Uterus (tissue), 4 donors: ENCODE data around the gene DNAJB1. TPM values are rescaled to one million over a fixed set of nuclear protein-coding genes. Genes with fewer than 3 reads are reported as not detected.
A peak's percentile ranks its signal among the peaks of the same experiment; 100 is the strongest.

Experiments
- DNase-seq, 2 donors: peaks; one replicate each; pipeline ENCODE4 v3.0.0-alpha.2; 2019 to 2020
- H3K27ac ChIP-seq, 2 donors: fragments of 200-600 bp; sonication (generic); 1 replicate in 1 of 2; 2 replicates in 1 of 2; pipeline ENCODE4 v1.5.1; 2016 to 2018
- H3K27me3 ChIP-seq, 2 donors: fragments of 200-600 bp; sonication (generic); one replicate each; pipeline ENCODE4 v1.5.1; 2018 to 2019; ENCODE audit warnings: control low read depth in 1 of 2
- H3K36me3 ChIP-seq, 2 donors: fragments of 200-600 bp; sonication (generic); one replicate each; pipeline ENCODE4 v1.5.1; 2019; ENCODE audit warnings: control low read depth in 1 of 2
- H3K4me1 ChIP-seq, 2 donors: fragments of 200-600 bp; sonication (generic); one replicate each; pipeline ENCODE4 v1.5.1; 2018 to 2019; ENCODE audit warnings: control low read depth in 1 of 2
- H3K4me3 ChIP-seq, 2 donors: fragments of 200-600 bp; sonication (generic); 1 replicate in 1 of 2; 2 replicates in 1 of 2; pipeline ENCODE4 v1.5.1; 2018 to 2019; ENCODE audit warnings: mild to moderate bottlenecking in 1 of 2
- H3K9me3 ChIP-seq, 2 donors: fragments of 200-600 bp; sonication (generic); one replicate each; pipeline ENCODE4 v1.5.1; 2019; ENCODE audit warnings: control low read depth in 1 of 2
- CTCF ChIP-seq, 4 experiments: fragments of 200-600 bp in 2 of 4; fragments of 450-650 bp in 2 of 4; sonication (generic) in 2 of 4; IDR thresholded peaks; one replicate each; pipeline ENCODE4 v1.5.1; 2016 to 2019; ENCODE audit warnings: antibody characterized with exemption in 4 of 4, mild to moderate bottlenecking in 2 of 4, moderate library complexity in 1 of 4
- POLR2A ChIP-seq, 2 donors: fragments of 450-650 bp; IDR thresholded peaks; one replicate each; pipeline ENCODE4 v1.6.1; 2016; ENCODE audit warnings: antibody characterized with exemption in 2 of 2, mild to moderate bottlenecking in 1 of 2, moderate library complexity in 1 of 2
- intact Hi-C: fragments of 100-400 bp; cut with DNase I; formaldehyde crosslinking; loops from one replicate; pipeline ENCODE4 v1.15.1; 2023; ENCODE audit warnings: low total_unique reads
- total RNA-seq, 4 donors: library from RNA; depleted of rRNA in 3 of 4; stranded (reverse); fragments of >200 nt in 3 of 4; gene quantifications; one replicate each; pipeline versions ENCODE4 v1.1.0 to v1.2.4, GENCODE V29; 2014 to 2023
- donor health status: DM: yes; HTN: yes; CAD: no.

The DNAJB1 gene
- total RNA-seq, 4 donors from 2014 or later = 10.2 to 66.9 (median 40.6) TPM

- intact Hi-C loops = no loop called here
- H3K4me1 ChIP-seq = peaks cover 0 to 6% of the 10 kb centered on the region in 2 donors
- TF ChIP-seq POLR2A (IDR thresholded peaks at IDR 0.05) (no peak), CTCF (IDR thresholded peaks at IDR 0.05) (no peak)
- no peaks in the 10 kb centered on the region for H3K36me3 ChIP-seq
- H3K9me3 ChIP-seq = no peaks in the 10 kb centered on the region
- peak overlapping the region; percentile 24 to 99 for H3K27ac ChIP-seq
- DNase-seq = no peak
- peak overlapping the region in 1 of 2 donors; percentile 100 for H3K4me3 ChIP-seq
- no peaks in the 10 kb centered on the region for H3K27me3 ChIP-seq
These were observed 2.6 kb downstream of the DNAJB1 start for GRCh38 chr19:14515501-14516047.

- Histone ChIP-seq H3K4me1 (peaks cover 0 to 6% of the 10 kb centered on the region in 2 donors), H3K36me3 (no peaks in the 10 kb centered on the region), H3K4me3 (no peak overlapping the region), H3K9me3 (no peaks in the 10 kb centered on the region), H3K27me3 (no peaks in the 10 kb centered on the region), H3K27ac (no peak overlapping the region)
- intact Hi-C loops = no loop called here
- DNase-seq = no peak
- no peak for TF ChIP-seq POLR2A (IDR thresholded peaks at IDR 0.05)
- no peak for TF ChIP-seq CTCF (IDR thresholded peaks at IDR 0.05)
These were observed 3.9 kb downstream of the DNAJB1 start for GRCh38 chr19:14514215-14514863.

- TF ChIP-seq CTCF (IDR thresholded peaks at IDR 0.05) (no peak), POLR2A (IDR thresholded peaks at IDR 0.05) (no peak)
- DNase-seq = no peak
- no peaks in the 10 kb centered on the region for H3K36me3 ChIP-seq
- H3K4me1 ChIP-seq = peaks cover 0 to 6% of the 10 kb centered on the region in 2 donors
- no peaks in the 10 kb centered on the region for H3K9me3 ChIP-seq
- no peak overlapping the region for H3K27ac ChIP-seq
- intact Hi-C loops = no loop called here
- no peaks in the 10 kb centered on the region for H3K27me3 ChIP-seq
- no peak overlapping the region for H3K4me3 ChIP-seq
These were observed 5.7 kb downstream of the DNAJB1 start for GRCh38 chr19:14512406-14512961.

DNA sequence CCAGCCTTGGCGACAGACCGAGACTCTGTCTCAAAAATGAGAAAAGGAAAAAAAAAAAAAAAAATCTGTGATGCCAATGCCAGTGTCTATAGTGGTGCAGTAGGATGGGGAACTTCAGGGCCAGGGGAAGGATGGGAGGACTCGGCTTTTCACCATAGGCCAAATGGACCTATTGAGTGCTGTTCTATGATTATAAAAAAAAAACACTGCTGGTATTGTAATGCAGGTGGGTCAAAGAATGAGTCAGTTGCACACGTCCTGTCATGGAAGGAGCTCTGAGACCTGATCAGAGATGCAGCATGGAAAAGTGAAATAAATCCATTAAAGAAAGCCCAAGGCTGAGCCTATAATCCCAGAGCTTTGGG lies 7.0 kb downstream of the DNAJB1 start:
- no peak for TF ChIP-seq CTCF (IDR thresholded peaks at IDR 0.05)
- TF ChIP-seq POLR2A (IDR thresholded peaks at IDR 0.05) = no peak
- no peaks in the 10 kb centered on the region for H3K36me3 ChIP-seq
- peak overlapping the region; percentile 70 to 82 for H3K27ac ChIP-seq
- no peaks in the 10 kb centered on the region for H3K27me3 ChIP-seq
- H3K9me3 ChIP-seq = no peaks in the 10 kb centered on the region
- peaks cover 0 to 4% of the 10 kb centered on the region in 2 donors for H3K4me1 ChIP-seq
- no peak overlapping the region for H3K4me3 ChIP-seq
- intact Hi-C loops = no loop called here
- DNase-seq = no peak
